Endothelial cell of hepatic sinusoid (primary cell): ENCODE results near the gene KLHL25.

Experiments
- in situ Hi-C: cut with HindIII; loops from 2 replicates; pipeline ENCODE4 v1.10.0; 2017; ENCODE audit warnings: low sequenced_read_pairs

Gene KLHL25

GRCh38 chr15:85762039-85762755 lies 32.5 kb downstream of the KLHL25 start:
- in situ Hi-C loops = no loop called here

GRCh38 chr15:85761635-85762034 lies 33.1 kb downstream of the KLHL25 start:
- in situ Hi-C loops = no loop called here

- in situ Hi-C loops = no loop called here
These were observed 34.0 kb downstream of the KLHL25 start for GRCh38 chr15:85760531-85761371.

- in situ Hi-C loops = no loop called here
These were observed 34.7 kb downstream of the KLHL25 start for GRCh38 chr15:85760049-85760448.

- in situ Hi-C loops = loop anchor here (5.0 kb wide), 1 partner anchor 58 kb away; no protein-coding TSS in a partner anchor
These were observed 35.3 kb downstream of the KLHL25 start for GRCh38 chr15:85759376-85759775.

- in situ Hi-C loops = loop anchor here (5.0 kb wide), 1 partner anchor 59 kb away; no protein-coding TSS in a partner anchor
These were observed 36.1 kb downstream of the KLHL25 start for GRCh38 chr15:85758655-85758978.

- in situ Hi-C loops = loop anchor here (5.0 kb wide), 1 partner anchor 59 kb away; no protein-coding TSS in a partner anchor
These were observed 36.6 kb downstream of the KLHL25 start for GRCh38 chr15:85757939-85758654.

- in situ Hi-C loops = loop anchor here (5.0 kb wide), 1 partner anchor 60 kb away; no protein-coding TSS in a partner anchor
These were observed 37.4 kb downstream of the KLHL25 start for GRCh38 chr15:85757073-85757938.

- in situ Hi-C loops = loop anchor here (5.0 kb wide), 1 partner anchor 61 kb away; no protein-coding TSS in a partner anchor
These were observed 38.2 kb downstream of the KLHL25 start for GRCh38 chr15:85756411-85757072.

GRCh38 chr15:85755942-85756341 lies 38.8 kb downstream of the KLHL25 start:
- in situ Hi-C loops = loop anchor here (5.0 kb wide), 1 partner anchor 61 kb away; no protein-coding TSS in a partner anchor

GRCh38 chr15:85755471-85755870 lies 39.3 kb downstream of the KLHL25 start:
- in situ Hi-C loops = loop anchor here (5.0 kb wide), 1 partner anchor 62 kb away; no protein-coding TSS in a partner anchor

GRCh38 chr15:85754989-85755388 lies 39.7 kb downstream of the KLHL25 start:
- in situ Hi-C loops = loop anchor here (5.0 kb wide), 1 partner anchor 62 kb away; no protein-coding TSS in a partner anchor

GRCh38 chr15:85753791-85754452 lies 40.8 kb downstream of the KLHL25 start:
- in situ Hi-C loops = no loop called here

GRCh38 chr15:85753261-85753660 lies 41.5 kb downstream of the KLHL25 start:
- in situ Hi-C loops = no loop called here

- in situ Hi-C loops = no loop called here
These were observed 42.2 kb downstream of the KLHL25 start for GRCh38 chr15:85752491-85752961.

- in situ Hi-C loops = no loop called here
These were observed 42.6 kb downstream of the KLHL25 start for GRCh38 chr15:85752124-85752475.

- in situ Hi-C loops = no loop called here
These were observed 43.2 kb downstream of the KLHL25 start for GRCh38 chr15:85751291-85752123.
